Activated CD4-positive, alpha-beta memory T cell treated with anti-CD3 and anti-CD28 coated beads for 36 hours (primary cell): ENCODE measurements around the gene OR4B1. TPM values are rescaled to one million over a fixed set of nuclear protein-coding genes. Genes with fewer than 3 reads are reported as not detected.
"Not testable (repeated sequence)": the region's sequence is repeated elsewhere in the genome, so short reads cannot be mapped to it uniquely, and the experiment has no call there.

ENCODE experiments used
- CTCF ChIA-PET: fragments of 350-600 bp; sonication (Branson Sonifier 250); formaldehyde crosslinking; loops from one replicate; lab custom pipeline; 2021; ENCODE audit warnings: antibody characterized with exemption, inconsistent platforms; lab: Charles Lee
- POLR2A ChIA-PET: fragments of 350-600 bp; sonication (Branson Sonifier 250); formaldehyde crosslinking; loops from one replicate; lab custom pipeline; 2021; ENCODE audit warnings: antibody characterized with exemption; lab: Charles Lee
- DNase-seq: peaks from one replicate; pipeline ENCODE4 v3.0.0-alpha.2; 2020
- H3K27ac Mint-ChIP-seq: one replicate; pipeline ENCODE4 v1.8.0; 2021; ENCODE audit warnings: mixed read lengths
- H3K27me3 Mint-ChIP-seq: one replicate; pipeline ENCODE4 v1.8.0; 2021; ENCODE audit warnings: mixed read lengths
- H3K36me3 Mint-ChIP-seq: one replicate; pipeline ENCODE4 v1.8.0; 2021; ENCODE audit warnings: mixed read lengths
- H3K4me1 Mint-ChIP-seq: one replicate; pipeline ENCODE4 v1.8.0; 2021; ENCODE audit warnings: low read depth, mixed read lengths
- H3K4me3 Mint-ChIP-seq: one replicate; pipeline ENCODE4 v1.8.0; 2021; ENCODE audit warnings: mild to moderate bottlenecking, mixed read lengths
- H3K9me3 Mint-ChIP-seq: one replicate; pipeline ENCODE4 v1.8.0; 2021; ENCODE audit warnings: mixed read lengths
- intact Hi-C: fragments of 100-400 bp; cut with micrococcal nuclease; formaldehyde crosslinking; loops from one replicate; pipeline ENCODE4 v1.15.1; 2023
- total RNA-seq, 2 experiments: library from RNA; stranded (reverse); gene quantifications; one replicate each; pipeline ENCODE4 v1.2.3, GENCODE V29; 2021

OR4B1 gene
- total RNA-seq, 2 experiments from 2014 or later: not detected

DNA sequence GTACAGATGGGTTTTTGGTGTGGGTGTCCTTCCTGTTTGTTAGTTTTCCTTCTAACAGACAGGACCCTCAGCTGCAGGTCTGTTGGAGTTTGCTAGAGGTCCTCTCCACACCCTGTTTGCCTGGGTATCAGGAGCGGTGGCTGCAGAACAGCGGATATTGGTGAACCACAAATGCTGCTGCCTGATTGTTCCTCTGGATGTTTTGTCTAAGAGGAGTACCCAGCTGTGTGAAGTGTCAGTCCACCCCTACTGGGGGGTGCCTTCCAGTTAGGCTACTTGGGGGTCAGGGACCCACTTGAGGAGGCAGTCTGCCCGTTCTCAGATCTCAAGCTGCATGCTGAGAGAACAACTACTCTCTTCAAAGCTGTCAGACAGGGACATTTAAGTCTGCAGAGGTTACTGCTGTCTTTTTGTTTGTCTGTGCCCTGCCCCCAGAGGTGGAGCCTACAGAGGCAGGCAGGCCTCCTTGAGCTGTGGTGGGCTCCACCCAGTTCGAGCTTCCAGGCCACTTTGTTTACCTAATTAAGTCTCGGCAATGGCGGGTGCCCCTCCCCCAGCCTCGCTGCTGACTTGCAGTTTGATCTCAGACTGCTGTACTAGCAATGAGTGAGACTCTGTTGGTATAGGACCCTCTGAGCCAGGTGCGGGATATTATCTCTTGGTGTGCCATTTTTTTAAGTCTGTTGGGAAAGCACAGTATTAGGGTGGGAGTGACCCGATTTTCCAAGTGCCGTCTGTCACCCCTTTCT lies 25.5 kb upstream of the OR4B1 start:
- intact Hi-C loops, POLR2A ChIA-PET, H3K27me3 Mint-ChIP-seq, H3K36me3 Mint-ChIP-seq, CTCF ChIA-PET: not testable (repeated sequence)
- H3K27ac Mint-ChIP-seq: peak overlapping the region; percentile 16
- peaks cover 36% of the 10 kb centered on the region for H3K9me3 Mint-ChIP-seq
- peaks cover 19% of the 10 kb centered on the region for H3K4me1 Mint-ChIP-seq
- peak overlapping the region; percentile 59 for H3K4me3 Mint-ChIP-seq
- DNase-seq: peak; percentile 61

DNA sequence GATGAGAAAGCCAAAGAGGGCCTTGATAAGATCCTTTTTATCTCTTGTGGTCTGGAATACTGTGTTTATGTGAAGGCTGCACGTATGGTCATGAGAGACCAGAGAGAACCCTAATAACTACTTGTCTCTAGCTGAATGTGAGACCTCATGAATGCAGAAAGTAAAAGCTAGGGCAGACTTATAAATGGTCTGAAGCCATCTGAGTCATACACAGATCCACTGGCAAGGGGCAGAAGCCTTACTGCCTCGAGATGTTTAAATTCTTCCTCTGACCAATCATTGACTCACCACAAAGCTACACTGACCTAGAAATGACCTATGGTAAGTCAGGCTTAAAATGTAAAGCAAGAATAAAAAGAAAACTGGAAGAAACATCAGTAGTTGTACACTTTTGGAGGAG lies 22.7 kb upstream of the OR4B1 start:
- DNase-seq: no peak
- H3K4me1 Mint-ChIP-seq: peaks cover 19% of the 10 kb centered on the region
- H3K27ac Mint-ChIP-seq: no peak overlapping the region
- peaks cover 37% of the 10 kb centered on the region for H3K9me3 Mint-ChIP-seq
- no peaks in the 10 kb centered on the region for H3K27me3 Mint-ChIP-seq
- H3K4me3 Mint-ChIP-seq: no peak overlapping the region
- intact Hi-C loops: no loop called here
- peaks cover 12% of the 10 kb centered on the region for H3K36me3 Mint-ChIP-seq
- CTCF ChIA-PET: no interaction called here
- POLR2A ChIA-PET: no interaction called here

DNA sequence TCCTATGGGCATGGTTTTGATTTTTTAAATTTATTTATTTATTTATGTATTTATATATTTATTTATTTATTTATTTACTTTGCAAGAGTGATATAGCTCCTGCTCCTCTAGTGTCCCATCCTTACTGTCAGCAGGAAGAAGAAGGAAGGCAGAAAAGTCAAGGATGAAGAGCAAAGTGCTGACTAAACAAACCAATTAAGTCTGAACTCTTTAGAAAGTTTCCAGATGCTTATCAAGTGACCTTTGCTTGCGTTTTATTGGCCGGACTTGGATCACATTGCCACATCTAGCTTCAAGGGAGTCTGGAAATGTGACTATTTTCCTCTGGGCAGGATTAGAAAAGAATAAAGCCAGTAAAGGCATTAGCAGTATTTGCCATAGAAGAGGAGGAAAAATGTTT lies 8.7 kb upstream of the OR4B1 start:
- intact Hi-C loops: no loop called here
- Mint-ChIP-seq H3K27ac (no peak overlapping the region), H3K4me3 (no peak overlapping the region), H3K4me1 (no peaks in the 10 kb centered on the region), H3K9me3 (no peaks in the 10 kb centered on the region), H3K27me3 (peaks cover 3% of the 10 kb centered on the region), H3K36me3 (no peaks in the 10 kb centered on the region)
- ChIA-PET POLR2A (no interaction called here), CTCF (no interaction called here)
- DNase-seq: no peak

DNA sequence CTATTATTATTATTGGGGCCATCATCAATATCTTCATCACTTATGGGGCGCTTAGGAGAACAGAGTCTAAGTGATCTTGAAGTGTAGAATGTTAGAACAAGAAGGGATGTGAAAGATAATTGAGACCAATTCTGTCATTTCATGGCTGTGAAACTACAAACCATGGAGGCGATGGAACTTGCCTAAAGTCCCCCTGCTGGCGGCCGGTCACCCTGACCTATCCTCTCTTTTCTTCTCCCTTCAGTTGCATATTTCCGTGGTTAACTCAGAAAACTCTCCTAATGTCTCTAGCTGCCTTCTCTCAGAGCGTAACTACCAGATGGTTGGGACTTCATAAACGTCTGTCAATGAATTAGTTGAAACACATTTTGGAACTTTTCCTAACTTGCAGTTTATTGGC lies 6.6 kb upstream of the OR4B1 start:
- intact Hi-C loops: loop anchor here (1.0 kb wide), 1 partner anchor 38 kb away; no protein-coding TSS in a partner anchor
- CTCF ChIA-PET: no interaction called here
- H3K4me1 Mint-ChIP-seq: no peaks in the 10 kb centered on the region
- H3K27ac Mint-ChIP-seq: no peak overlapping the region
- no peak for DNase-seq
- peaks cover 3% of the 10 kb centered on the region for H3K27me3 Mint-ChIP-seq
- no peaks in the 10 kb centered on the region for H3K36me3 Mint-ChIP-seq
- no peaks in the 10 kb centered on the region for H3K9me3 Mint-ChIP-seq
- no peak overlapping the region for H3K4me3 Mint-ChIP-seq
- POLR2A ChIA-PET: no interaction called here

DNA sequence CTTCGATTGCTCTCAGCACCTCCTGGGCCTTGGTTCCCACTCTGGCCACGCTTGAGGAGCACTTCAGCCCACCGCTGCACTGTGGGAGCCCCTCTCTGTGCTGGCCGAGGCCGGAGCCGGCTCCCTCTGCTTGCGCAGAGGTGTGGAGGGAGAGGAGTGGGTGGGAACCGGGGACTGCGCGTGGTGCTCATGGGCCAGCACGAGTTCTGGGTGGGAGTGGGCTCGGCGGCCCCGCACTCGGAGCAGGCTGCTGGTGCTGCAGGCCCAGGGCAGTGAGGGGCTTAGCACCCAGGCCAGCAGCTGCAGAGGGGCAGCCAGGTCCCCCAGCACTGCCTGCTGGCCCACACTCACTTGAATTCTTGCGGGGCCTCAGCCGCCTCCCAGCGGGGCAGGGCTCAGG lies 12.2 kb downstream of the OR4B1 start:
- POLR2A ChIA-PET: interaction anchor here (0.7 kb wide), 1 partner anchor 11 kb away, joined by 4 read pairs; no protein-coding TSS in a partner anchor
- H3K9me3 Mint-ChIP-seq: peaks cover 4% of the 10 kb centered on the region
- peaks cover 1% of the 10 kb centered on the region for H3K27me3 Mint-ChIP-seq
- H3K36me3 Mint-ChIP-seq: no peaks in the 10 kb centered on the region
- no peak for DNase-seq
- intact Hi-C loops: no loop called here
- H3K27ac Mint-ChIP-seq: no peak overlapping the region
- no peak overlapping the region for H3K4me3 Mint-ChIP-seq
- no peaks in the 10 kb centered on the region for H3K4me1 Mint-ChIP-seq
- CTCF ChIA-PET: no interaction called here

DNA sequence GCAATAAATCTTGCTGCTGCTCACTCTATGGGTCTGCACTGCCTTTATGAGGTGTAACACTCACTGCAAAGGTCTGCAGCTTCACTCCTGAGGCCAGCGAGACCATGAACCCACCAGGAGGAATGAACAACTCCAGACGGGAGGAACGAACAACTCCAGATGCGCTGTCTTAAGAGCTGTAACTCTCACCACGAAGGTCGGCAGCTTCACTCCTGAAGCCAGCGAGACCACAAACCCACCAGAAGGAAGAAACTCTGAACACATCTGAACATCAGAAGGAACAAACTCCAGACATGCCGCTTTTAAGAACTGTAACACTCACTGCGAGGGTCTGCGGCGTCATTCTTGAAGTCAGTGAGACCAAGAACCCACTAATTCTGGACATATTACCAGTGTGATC lies 13.4 kb downstream of the OR4B1 start:
- H3K27ac Mint-ChIP-seq, H3K4me3 Mint-ChIP-seq, H3K9me3 Mint-ChIP-seq, H3K4me1 Mint-ChIP-seq, DNase-seq, POLR2A ChIA-PET, H3K27me3 Mint-ChIP-seq, CTCF ChIA-PET, H3K36me3 Mint-ChIP-seq, intact Hi-C loops: not testable (repeated sequence)

DNA sequence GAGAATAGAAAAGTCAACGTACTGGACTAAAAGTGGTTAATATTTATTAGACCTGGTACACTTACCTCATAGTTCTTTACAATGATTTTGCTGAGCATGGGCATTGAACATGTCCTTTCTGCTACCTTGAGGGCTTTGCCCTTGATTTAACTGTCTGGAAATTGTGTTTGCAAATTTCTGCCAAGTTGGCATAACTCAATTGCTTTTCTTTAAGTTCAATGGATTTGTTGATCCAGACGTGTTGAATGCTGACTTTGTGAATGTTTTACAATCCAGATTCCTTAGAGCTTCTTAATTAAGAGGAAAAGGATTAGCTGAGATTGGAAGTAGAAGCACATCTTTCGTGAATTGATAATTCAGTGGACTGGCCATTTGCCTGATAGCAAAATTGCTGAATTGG lies 21.1 kb downstream of the OR4B1 start:
- POLR2A ChIA-PET: no interaction called here
- intact Hi-C loops: no loop called here
- Mint-ChIP-seq H3K27me3 (peaks cover 19% of the 10 kb centered on the region), H3K27ac (no peak overlapping the region), H3K36me3 (peaks cover 3% of the 10 kb centered on the region), H3K4me3 (no peak overlapping the region), H3K4me1 (no peaks in the 10 kb centered on the region), H3K9me3 (peaks cover 3% of the 10 kb centered on the region)
- DNase-seq: no peak
- CTCF ChIA-PET: no interaction called here

DNA sequence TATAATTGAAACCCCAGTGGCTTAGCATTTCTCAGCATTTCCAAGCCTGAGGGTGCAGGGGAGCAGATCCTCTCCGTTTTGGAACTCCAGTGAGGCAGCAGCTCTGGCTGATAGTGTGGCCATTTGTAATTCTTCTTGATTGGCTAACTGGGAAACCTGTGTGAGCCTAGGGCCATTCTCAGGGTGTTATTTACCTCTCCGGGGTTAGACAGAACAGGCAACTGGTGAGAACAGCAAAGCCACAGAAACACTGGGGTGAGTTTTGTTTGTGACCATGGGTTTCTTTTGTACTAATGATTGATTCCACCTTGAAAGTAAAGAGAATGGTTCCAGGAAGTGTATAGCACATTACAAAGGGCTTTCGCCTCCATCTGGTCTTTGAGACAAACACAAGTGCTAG lies 25.9 kb downstream of the OR4B1 start:
- ChIA-PET POLR2A (no interaction called here), CTCF (no interaction called here)
- intact Hi-C loops: no loop called here
- Mint-ChIP-seq H3K9me3 (peaks cover 3% of the 10 kb centered on the region), H3K27me3 (peaks cover 18% of the 10 kb centered on the region), H3K36me3 (peaks cover 3% of the 10 kb centered on the region), H3K4me3 (no peak overlapping the region), H3K4me1 (no peaks in the 10 kb centered on the region), H3K27ac (no peak overlapping the region)
- no peak for DNase-seq

DNA sequence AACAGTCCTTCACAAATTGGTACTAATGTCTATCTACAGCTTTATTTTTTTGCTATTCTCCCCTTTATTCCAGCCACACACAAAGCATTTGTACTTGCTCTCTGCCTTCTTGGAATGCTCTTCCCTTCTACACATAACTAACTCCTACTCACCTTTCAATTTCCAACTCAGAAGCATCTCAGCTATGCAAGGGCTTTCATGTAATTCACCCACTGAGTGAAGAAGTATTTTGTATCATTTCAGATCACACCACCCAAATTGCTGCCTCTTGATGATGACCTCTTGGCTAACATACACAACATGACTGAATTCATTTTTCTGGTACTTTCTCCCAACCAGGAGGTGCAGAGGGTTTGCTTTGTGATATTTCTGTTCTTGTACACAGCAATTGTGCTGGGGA lies 28.2 kb downstream of the OR4B1 start, which contains the start of gene OR4X2:
Gene OR4X2, plus strand, starts transcription at position 301 of the 400 bp plus-strand sequence. Its CDS starts 0 bp downstream, at position 301.
- no peak for DNase-seq
- H3K27me3 Mint-ChIP-seq: peaks cover 16% of the 10 kb centered on the region
- H3K36me3 Mint-ChIP-seq: peaks cover 3% of the 10 kb centered on the region
- CTCF ChIA-PET: no interaction called here
- H3K27ac Mint-ChIP-seq: no peak within 1 kb of the TSS
- no peaks in the 10 kb centered on the region for H3K4me1 Mint-ChIP-seq
- POLR2A ChIA-PET: no interaction called here
- H3K4me3 Mint-ChIP-seq: no peak within 1 kb of the TSS
- intact Hi-C loops: no loop called here
- peaks cover 11% of the 10 kb centered on the region for H3K9me3 Mint-ChIP-seq

DNA sequence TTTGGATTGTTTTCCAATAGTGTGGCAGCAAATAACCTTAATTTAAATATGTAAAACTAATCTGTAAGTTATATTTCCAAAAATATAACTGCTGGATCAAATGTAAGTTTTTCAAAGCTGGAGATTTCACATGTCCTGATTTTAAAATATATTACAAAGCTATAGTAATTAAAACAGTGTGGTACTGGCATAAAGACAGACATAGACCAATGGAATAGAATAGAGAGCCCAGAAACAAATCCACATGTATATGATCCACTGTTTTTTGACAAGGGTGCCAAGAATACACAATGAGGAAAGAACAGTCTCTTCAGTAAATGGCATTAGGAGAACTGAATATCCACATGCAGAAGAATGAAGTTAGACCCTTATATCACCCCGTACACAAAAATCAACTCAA lies 32.3 kb downstream of the OR4B1 start:
- H3K9me3 Mint-ChIP-seq: peaks cover 8% of the 10 kb centered on the region
- no peaks in the 10 kb centered on the region for H3K4me1 Mint-ChIP-seq
- peaks cover 7% of the 10 kb centered on the region for H3K27me3 Mint-ChIP-seq
- ChIA-PET POLR2A (no interaction called here), CTCF (no interaction called here)
- intact Hi-C loops: no loop called here
- H3K27ac Mint-ChIP-seq: no peak overlapping the region
- H3K36me3 Mint-ChIP-seq: no peaks in the 10 kb centered on the region
- no peak for DNase-seq
- no peak overlapping the region for H3K4me3 Mint-ChIP-seq

DNA sequence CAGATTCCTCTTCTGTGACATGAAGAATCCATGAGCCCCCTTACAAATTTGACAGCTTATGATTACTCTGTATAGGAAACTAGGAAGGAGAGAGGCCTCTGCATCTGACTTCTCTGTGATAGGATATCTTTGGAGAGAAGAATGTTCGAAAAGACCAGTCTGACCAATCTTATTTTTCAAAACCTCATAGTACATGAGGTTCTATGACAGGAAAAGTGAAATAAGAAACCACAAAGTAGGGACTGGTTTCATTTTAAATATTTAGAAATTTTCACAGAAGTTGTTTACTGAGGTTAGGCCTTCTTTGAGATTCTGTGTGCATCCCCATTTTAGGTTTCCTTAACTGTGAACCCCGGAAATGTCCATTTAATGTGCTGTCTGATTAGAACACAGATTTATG lies 45.0 kb downstream of the OR4B1 start:
- intact Hi-C loops: no loop called here
- Mint-ChIP-seq H3K27ac (no peak overlapping the region), H3K27me3 (peaks cover 8% of the 10 kb centered on the region), H3K9me3 (no peaks in the 10 kb centered on the region), H3K4me1 (peaks cover 6% of the 10 kb centered on the region), H3K36me3 (no peaks in the 10 kb centered on the region), H3K4me3 (no peak overlapping the region)
- no peak for DNase-seq
- ChIA-PET CTCF (no interaction called here), POLR2A (no interaction called here)

DNA sequence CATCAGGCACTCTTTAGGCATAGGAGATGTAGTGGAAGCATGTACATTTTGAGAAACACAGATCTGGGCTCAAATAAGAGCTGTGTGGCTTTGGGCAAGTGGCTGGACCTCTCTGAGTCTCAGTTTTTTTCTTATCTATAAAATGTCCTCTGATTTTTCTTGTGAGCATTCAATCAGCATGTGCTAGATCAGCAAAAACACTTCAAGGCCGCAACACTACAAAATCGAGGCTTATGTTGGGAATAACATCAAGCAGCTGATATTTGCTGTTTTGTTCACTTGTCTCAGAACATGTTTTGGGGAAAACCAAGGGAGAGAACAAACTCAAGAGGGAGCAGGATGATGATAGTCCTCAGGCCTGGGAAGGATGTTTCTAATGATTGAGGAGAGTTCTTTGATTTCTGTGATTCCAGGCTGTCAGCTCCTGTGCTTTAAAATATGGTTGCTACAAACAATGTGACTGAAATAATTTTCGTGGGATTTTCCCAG lies 46.9 kb downstream of the OR4B1 start, which contains the start of gene OR4X1:
Gene OR4X1, plus strand, starts transcription at position 439 of the 489 bp plus-strand sequence. Its CDS starts 0 bp downstream, at position 439.
- POLR2A ChIA-PET: no interaction called here
- Mint-ChIP-seq H3K36me3 (no peaks in the 10 kb centered on the region), H3K9me3 (no peaks in the 10 kb centered on the region), H3K4me1 (peaks cover 6% of the 10 kb centered on the region), H3K4me3 (no peak within 1 kb of the TSS), H3K27ac (no peak within 1 kb of the TSS), H3K27me3 (no peaks in the 10 kb centered on the region)
- CTCF ChIA-PET: no interaction called here
- DNase-seq: no peak
- intact Hi-C loops: no loop called here
